Measurements from ENCODE around the gene PRR5L.

PRR5L gene

GRCh38 chr11:36295926-36296325, at the start of gene PRR5L:
Gene PRR5L (plus strand): TSS chr11:36296288. CDS start chr11:36401122, 104,834 bp downstream.
- no peak for DNase-seq

DNA sequence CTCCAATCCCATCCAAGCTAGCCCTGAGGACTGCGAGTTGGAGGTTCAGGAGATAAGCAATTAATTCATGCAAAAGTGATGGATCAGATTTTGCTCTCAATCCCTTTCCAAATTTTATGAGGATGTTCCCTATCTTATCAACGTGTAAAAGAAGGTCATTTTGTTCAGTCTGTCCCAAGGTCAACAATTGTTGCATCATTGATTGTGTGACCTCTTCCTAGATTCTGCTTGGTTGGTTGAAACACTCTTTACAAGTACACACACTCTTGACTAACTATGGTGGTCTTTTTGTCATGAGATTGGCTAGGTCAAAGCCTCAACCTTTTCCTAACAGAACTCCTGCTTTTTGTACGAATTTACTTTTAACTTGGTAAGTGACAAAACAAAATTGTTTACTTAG, 48.6 kb upstream of the PRR5L start:
- DNase-seq: no peak

DNA sequence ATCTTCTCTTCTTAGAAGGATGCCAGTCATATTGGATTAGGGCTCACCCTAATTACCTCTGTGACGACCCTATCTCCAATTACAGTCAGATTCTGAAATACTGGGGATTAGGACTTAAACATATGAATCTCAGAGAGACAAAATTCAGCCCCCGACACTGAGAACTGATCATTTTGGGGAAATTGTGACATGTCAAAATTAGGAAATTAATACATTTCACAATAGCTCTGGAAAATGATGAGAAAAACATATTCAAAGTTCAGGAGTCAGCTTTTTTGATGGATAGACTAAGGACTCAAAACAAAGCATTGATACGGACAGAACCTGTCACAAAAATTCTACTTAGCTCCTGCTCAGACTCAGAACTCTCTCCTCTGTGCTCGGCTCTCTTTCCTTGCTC, 47.7 kb upstream of the PRR5L start:
- DNase-seq: no peak

DNA sequence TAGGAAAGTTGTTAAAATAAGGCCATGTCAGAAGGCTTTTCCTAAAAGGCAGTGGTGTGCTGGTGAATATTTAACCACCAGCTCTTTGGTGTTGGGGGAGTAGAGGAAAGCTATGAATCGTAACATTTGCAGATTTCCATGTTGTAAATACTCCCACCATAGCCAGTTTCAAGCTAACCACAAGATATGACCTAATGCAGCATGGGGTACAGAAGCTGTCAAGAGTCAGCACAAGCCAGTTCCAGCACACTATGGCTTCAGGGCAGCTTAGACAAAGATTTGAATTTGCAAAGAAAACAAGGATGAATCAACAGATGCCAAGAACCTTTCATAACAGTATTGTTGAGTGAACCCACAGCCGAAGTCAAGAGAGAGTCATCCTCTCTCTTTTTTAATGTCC, 46.8 kb upstream of the PRR5L start:
- DNase-seq: no peak

DNA sequence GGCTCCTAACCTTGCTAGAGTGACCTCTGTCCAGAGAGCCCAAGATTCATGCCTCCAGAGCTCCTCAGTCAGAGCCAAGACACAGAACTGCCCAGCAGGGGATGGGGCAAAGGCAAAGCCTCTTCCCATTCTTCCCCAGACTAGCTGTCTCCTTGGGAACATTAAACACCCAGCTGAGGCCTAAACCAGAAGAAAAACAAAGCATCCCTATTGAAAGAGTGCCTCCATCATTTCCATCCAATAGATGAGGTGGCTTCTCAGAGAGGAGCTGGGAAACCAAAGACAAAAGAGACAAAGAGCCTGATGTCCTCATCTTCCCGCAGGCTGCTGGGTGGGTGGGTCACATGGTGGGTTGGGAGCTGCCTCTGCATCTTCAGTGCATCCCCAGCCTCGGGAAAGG, 44.3 kb upstream of the PRR5L start:
- no peak for DNase-seq

- no peak for DNase-seq
These were observed 42.9 kb upstream of the PRR5L start for GRCh38 chr11:36253238-36253637.

GRCh38 chr11:36254713-36255112, 41.4 kb upstream of the PRR5L start:
- no peak for DNase-seq

DNA sequence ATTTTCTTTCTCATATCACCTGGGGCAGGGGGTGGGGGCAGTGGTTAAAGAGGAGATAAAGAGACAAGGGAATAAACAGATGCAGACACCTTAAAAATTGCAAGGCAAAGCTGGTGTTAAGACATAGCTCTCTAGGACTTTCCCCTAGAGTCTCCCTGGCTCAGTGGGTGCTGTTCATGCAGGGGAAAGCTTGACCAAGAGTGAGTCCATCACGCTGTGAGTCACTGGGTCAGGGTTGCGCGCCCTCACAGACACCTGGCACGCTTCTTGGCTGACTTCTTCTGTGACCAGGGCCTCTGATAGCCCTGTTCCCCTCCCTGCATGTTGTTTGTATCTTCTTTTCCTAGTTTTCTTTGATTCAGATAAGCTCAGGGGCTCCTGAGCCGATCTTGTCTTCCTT, 38.7 kb upstream of the PRR5L start:
- no peak for DNase-seq

DNA sequence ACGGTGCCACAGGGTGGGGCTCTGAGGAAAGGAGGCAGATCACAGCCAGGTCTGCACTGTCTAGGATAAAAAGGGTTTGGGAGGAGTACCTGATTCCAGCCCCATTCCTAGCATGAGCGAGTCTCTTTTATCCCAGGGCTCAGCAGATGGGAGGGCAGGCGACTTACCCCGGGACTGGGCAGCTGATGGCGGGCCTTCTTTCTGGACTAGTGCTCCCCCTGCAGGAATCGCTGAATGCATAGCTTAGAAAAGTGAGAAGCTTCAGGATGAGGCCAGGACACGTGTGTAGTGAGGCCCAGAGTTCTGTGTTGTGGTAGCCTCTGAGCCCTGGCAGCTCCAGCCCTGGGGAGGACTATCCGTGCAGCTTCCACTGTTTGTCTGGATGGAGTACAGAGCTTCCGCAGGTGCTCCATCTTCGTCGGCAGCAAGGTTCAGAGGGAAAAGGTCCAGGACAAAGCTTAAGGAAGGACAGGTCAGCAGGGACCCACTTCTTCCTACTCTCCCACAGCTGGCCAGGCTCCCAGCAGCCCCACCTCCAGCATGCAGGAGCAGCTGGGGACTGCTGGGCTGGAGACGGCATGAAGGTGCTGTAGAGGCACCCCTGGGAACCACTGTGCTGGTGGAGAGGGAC, 37.2 kb upstream of the PRR5L start:
- peak; percentile 24 for DNase-seq

- DNase-seq: no peak
These were observed 35.0 kb upstream of the PRR5L start for GRCh38 chr11:36261094-36261493.

DNA sequence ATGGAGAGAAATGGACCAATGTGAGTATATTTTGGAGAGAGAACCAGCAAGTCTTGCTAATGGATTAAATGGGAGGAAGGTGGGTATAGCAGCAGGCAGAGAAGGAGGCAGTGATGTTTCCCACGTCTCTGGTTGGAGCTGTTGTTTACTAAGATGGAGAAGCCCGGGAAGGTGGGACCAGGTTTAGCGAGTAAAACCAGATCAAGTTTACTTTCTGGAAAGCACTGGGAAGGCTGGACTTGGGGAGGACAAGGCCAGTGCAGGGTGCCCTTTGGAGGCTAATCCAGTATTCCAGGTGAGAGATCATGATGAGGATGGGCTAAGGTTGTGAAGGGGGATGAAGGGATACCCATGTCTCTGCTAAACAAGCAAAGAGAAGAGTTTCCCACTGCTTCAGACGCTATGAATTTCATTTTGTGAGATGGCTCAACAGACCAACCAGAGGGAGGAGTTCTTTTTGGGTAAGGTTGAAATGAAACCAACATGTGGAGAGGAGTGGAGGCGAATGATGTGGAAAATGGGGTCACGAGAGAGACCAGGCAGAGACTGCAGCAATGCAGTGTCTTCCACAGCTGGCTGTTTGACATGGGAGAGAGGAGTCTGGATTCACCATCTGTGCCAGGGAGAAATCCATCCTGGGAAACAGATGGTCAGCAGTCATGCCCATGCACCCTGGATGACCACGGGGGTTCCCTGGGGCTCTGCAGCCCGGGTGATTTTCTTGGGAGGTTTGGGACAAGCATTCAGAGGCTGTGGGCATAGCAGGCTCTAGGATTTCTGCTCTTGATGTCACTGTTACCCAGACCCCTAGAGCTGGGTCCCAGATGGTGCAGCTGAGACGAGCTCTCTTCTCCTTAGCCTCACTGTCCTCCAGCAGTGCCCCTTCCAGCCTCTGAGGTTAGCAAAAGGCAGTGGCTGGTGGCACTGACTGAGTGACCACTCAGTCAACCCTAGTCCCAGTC, 31.8 kb upstream of the PRR5L start:
- DNase-seq: no peak

DNA sequence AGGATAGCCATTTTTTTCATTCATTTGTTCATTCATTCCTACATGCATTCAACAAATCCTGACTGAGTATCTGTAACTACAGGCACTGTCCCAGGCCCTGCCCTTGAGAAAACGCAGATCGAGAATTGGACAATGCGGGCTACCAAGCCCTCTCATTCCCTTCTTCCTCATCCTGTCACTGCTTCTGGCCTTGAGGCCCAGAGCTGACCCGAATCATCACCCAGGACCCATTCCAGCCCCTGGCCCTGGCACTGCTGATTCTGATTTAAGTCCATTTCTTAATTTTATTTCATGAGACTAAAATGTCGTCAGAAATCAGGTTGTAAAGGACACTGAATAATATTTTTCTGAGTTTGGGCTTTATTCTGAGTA, 31.1 kb upstream of the PRR5L start:
- DNase-seq: no peak

DNA sequence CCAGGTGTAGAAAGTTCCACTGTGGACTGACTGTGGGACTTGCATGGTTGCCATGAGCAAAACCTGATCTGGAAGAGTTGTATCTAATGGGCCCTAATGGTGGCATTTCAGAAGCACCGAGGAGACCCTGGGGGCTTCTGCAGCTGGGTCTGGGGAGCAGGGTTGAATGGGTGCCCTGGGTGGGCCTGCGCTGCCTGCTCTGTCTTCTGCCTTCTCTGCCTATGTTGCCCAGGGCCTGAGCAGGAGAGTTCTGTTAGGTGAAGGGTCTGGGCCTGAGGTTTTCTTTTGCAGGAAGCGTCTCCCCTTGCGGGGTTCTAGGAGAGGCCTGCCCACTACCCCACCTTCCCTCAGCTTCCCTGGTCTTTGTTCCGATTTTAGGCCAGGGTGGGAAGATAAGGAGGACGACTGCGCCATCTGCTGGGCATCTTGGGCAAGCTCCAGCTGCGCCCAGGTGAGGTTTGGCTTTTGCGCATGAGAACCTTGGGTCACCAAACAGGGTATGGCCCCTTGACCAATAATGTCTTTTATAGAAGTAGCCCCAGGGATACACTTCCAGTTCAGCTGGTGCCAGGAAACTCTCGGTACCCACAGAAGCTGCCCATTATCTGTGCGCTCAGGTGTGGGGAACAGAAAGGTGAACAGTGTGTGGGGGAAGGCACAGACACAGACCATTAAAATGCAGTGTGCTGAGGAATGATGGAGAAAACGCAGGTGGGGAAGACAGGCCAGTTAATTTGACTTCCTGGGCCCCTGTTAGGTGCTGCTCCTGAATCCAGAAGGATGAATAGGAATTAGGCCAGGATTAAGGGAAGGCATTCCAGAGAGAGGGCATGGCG, 30.1 kb upstream of the PRR5L start:
- DNase-seq: peak; percentile 58

GRCh38 chr11:36266767-36267166, 29.3 kb upstream of the PRR5L start:
- no peak for DNase-seq

- DNase-seq: peak; percentile 33
These were observed 27.6 kb upstream of the PRR5L start for GRCh38 chr11:36268337-36268985.

DNA sequence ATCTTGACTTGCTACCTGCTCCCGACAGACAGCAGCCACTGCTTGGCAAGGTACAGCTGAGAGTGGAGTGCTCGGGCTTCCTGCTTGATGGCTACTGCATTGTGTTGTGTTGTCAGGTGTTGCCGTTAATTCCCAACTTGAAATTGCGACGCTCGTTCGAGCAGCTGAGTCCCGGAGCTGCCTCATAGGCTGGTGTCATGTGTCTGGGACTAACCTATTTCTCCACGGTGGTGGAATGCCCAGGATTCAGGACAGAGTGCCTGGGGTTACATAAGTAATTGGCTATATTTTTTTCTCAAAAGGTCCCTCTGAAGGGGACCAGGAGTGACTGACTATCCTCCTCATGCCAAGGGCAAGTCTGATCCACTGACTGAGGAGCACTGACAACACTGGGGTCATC, 25.4 kb upstream of the PRR5L start:
- peak; percentile 75 for DNase-seq

DNA sequence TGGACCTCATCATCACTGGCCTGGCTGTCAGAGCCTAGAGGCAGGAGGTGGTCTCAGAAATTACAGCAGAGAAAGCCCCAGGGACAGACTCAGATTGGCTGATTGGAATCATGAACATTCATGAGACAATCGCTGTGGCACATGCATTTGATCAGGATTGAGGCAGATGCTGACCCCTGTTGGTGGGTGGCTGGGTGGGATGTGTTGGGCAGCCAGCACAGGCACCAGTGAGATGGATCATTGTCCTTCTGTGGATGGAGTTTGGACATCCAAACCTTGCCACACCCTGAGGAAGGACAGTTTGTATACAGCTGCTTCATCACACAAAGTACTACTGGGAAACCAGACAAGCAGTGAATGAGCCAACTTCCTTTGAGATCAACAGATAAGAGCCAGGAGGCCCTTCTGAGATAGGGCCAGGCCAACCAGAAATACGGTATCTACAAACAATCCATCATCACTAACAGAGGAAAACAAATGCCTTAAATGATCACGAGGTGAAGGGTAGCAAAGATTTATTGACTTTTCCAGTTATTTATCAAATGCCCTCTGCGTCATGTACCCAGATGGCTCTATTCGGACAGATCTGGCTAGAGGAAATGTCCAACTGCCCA, 24.2 kb upstream of the PRR5L start:
- DNase-seq: no peak

- DNase-seq: peak; percentile 71
These were observed 23.0 kb upstream of the PRR5L start for GRCh38 chr11:36273110-36273509.

DNA sequence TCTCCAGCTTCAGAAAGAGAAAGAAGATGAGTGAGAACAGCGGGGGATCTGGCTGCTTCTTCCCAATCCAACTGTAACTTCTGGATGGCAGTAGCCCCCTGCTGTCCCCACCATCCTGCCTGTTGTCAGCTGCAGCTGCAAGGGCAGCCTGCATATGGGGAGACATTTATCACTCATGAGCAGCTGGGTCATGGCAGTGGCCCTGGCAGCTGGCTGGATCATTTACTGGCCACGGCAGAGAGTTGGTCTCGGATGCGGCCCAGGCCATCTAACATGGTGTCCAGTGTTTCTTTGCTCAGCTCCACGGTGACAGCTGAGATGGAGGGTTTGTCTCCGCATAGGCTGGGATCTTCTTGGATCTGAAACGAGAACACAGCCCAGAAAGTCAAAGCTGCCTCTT, 21.7 kb upstream of the PRR5L start:
- DNase-seq: no peak

GRCh38 chr11:36278531-36279282, 17.4 kb upstream of the PRR5L start:
- DNase-seq: peak; percentile 14

DNA sequence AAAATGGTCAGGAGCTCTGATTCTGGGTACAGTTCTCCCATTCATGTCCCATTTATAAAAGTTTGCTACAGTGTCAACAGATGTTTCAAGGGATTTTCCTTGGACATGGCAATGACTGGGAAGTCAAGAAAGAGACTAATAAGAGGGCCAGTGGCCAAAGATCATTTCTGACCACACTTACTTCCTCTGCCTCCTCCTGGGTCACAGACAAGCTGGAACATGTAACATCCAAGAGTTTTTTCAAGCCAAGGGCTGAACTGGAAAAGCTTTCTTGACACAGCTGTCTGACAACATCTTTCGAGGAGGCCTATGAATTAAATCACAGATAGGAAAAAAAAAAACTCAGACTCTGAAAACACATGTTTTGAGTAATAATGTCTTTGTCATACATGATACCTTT, 15.6 kb upstream of the PRR5L start:
- no peak for DNase-seq

GRCh38 chr11:36281850-36282249, 14.2 kb upstream of the PRR5L start:
- no peak for DNase-seq

Data from DMS79 treated with DMSO at 0.1 percent for 48 hours (cell line).